ENCODE measurements around the gene SHISA9. TPM values are rescaled to one million over a fixed set of nuclear protein-coding genes. Genes with fewer than 3 reads are reported as not detected.

Gene SHISA9
- total RNA-seq, 1 experiment from 2014 or later = not detected

DNA sequence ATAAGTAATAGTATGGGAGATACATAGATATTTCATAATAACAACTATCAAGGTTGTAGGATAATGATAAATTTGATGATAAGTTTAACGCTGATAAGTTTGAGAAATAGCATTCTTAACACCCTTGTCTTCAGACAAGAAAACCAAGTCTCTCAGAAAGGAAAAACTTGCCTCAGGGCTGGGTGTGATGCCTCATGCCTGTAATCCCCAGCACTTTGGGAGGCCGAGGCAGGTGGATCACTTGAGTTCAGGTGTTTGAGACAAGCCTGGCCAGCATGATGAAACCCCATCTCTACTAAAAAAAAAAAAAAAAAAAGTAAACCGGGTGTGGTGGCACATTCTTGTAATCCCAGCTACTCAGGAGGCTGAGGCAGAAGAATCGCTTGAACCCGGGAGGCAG lies 90.7 kb downstream of the SHISA9 start:
- ChIA-PET CTCF (no interaction called here), POLR2A (no interaction called here), RAD21 (ENCODE audit: low non-redundant PET in 1 of 2, low total read pairs in 2 of 2, uncharacterized antibody in 2 of 2, unreplicated experiment in 2 of 2) (no interaction called here)
- no peak overlapping the region for H3K4me2 ChIP-seq (ENCODE audit: low read length)
- no peak overlapping the region for H3K4me3 ChIP-seq (replicated peaks in 1 of 2; ENCODE audit: low read depth in 1 of 2, low read length in 2 of 2)
- no peaks in the 10 kb centered on the region for H3K4me1 ChIP-seq (ENCODE audit: control insufficient read depth in 1 of 2, insufficient read depth in 2 of 2, low read length in 2 of 2)
- no peaks in the 10 kb centered on the region for H3K79me2 ChIP-seq (ENCODE audit: insufficient read depth, low read length)
- H3K27ac ChIP-seq (ENCODE audit: low read depth, low read length) = no peak overlapping the region
- no peaks in the 10 kb centered on the region for H3K36me3 ChIP-seq (ENCODE audit: control insufficient read depth in 1 of 2, insufficient read depth in 2 of 2, low read length in 2 of 2)
- no TSS peak for BruUV-seq (replicated peaks)
- DNase-seq (ENCODE audit: low read depth, low spot score) = no peak
- intact Hi-C loops (cut with micrococcal nuclease) = no loop called here
- ATAC-seq = no peak
- H3K27me3 ChIP-seq (ENCODE audit: insufficient read depth, low read length) = peaks cover 11% of the 10 kb centered on the region; the same call in 1 of the 2 replicates
- TF ChIP-seq CBX3 (IDR thresholded peaks at IDR 0.05; ENCODE audit: low read depth) (no peak), SIN3A (IDR thresholded peaks at IDR 0.05; ENCODE audit: low read depth) (no peak), CEBPB (IDR thresholded peaks at IDR 0.05; ENCODE audit: low read depth) (no peak)
- TF ChIP-seq, protein P1, sequence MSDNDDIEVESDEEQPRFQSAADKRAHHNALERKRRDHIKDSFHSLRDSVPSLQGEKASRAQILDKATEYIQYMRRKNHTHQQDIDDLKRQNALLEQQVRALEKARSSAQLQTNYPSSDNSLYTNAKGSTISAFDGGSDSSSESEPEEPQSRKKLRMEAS (IDR thresholded peaks at IDR 0.05) = no peak
- H4K20me1 ChIP-seq (ENCODE audit: insufficient read depth) = no peaks in the 10 kb centered on the region
- no peaks in the 10 kb centered on the region for H3K9me2 ChIP-seq (ENCODE audit: insufficient read depth)
- H2AFZ ChIP-seq (ENCODE audit: low read depth, low read length, poor library complexity, severe bottlenecking) = no peak overlapping the region
- no peak overlapping the region for H3K9ac ChIP-seq (ENCODE audit: low read length)
- H3K9me3 ChIP-seq (ENCODE audit: control insufficient read depth in 1 of 2, insufficient read depth in 1 of 2, low read depth in 1 of 2, low read length in 2 of 2) = no peaks in the 10 kb centered on the region

- RAD21 ChIA-PET (ENCODE audit: low non-redundant PET in 1 of 2, low total read pairs in 2 of 2, uncharacterized antibody in 2 of 2, unreplicated experiment in 2 of 2) = no interaction called here
- no peaks in the 10 kb centered on the region for H3K79me2 ChIP-seq (ENCODE audit: insufficient read depth, low read length)
- H3K27me3 ChIP-seq (ENCODE audit: insufficient read depth, low read length) = peaks cover 7% of the 10 kb centered on the region; the same call in 1 of the 2 replicates
- H3K4me3 ChIP-seq (replicated peaks in 1 of 2; ENCODE audit: low read depth in 1 of 2, low read length in 2 of 2) = no peak overlapping the region
- H3K4me1 ChIP-seq (ENCODE audit: control insufficient read depth in 1 of 2, insufficient read depth in 2 of 2, low read length in 2 of 2) = no peaks in the 10 kb centered on the region
- BruUV-seq (replicated peaks) = no TSS peak
- DNase-seq (ENCODE audit: low read depth, low spot score) = no peak
- intact Hi-C loops (cut with micrococcal nuclease) = no loop called here
- H3K9me2 ChIP-seq (ENCODE audit: insufficient read depth) = no peaks in the 10 kb centered on the region
- CTCF ChIA-PET = no interaction called here
- H3K9ac ChIP-seq (ENCODE audit: low read length) = no peak overlapping the region
- H3K27ac ChIP-seq (ENCODE audit: low read depth, low read length) = no peak overlapping the region
- POLR2A ChIA-PET = no interaction called here
- H3K36me3 ChIP-seq (ENCODE audit: control insufficient read depth in 1 of 2, insufficient read depth in 2 of 2, low read length in 2 of 2) = no peaks in the 10 kb centered on the region
- H3K4me2 ChIP-seq (ENCODE audit: low read length) = no peak overlapping the region
- no peak overlapping the region for H2AFZ ChIP-seq (ENCODE audit: low read depth, low read length, poor library complexity, severe bottlenecking)
- no peaks in the 10 kb centered on the region for H3K9me3 ChIP-seq (ENCODE audit: control insufficient read depth in 1 of 2, insufficient read depth in 1 of 2, low read depth in 1 of 2, low read length in 2 of 2)
- H4K20me1 ChIP-seq (ENCODE audit: insufficient read depth) = no peaks in the 10 kb centered on the region
- ATAC-seq = no peak
- TF ChIP-seq EZH2phosphoT487 (IDR thresholded peaks at IDR 0.05; ENCODE audit: borderline replicate concordance) (no peak), ELF1 (IDR thresholded peaks at IDR 0.05; ENCODE audit: borderline replicate concordance, low read depth) (no peak), TCF7L2 (IDR thresholded peaks at IDR 0.05; ENCODE audit: borderline replicate concordance, extremely low read depth, insufficient read depth, insufficient read length) (no peak), YY1 (IDR thresholded peaks at IDR 0.05; ENCODE audit: extremely low read depth, insufficient replicate concordance, low read depth, low read length) (no peak), JUND (IDR thresholded peaks at IDR 0.05) (no peak), EZH2 (IDR thresholded peaks at IDR 0.05) (no peak), EGR1 (IDR thresholded peaks at IDR 0.05; ENCODE audit: low read depth) (no peak), CTCF (IDR thresholded peaks at IDR 0.05 in 2 of 3, conservative IDR thresholded peaks at IDR 0.05 in 1 of 3; ENCODE audit: borderline replicate concordance in 1 of 3, insufficient read depth in 1 of 3, low read depth in 2 of 3, low read length in 2 of 3) (no peak), SRF (IDR thresholded peaks at IDR 0.05; ENCODE audit: low read depth) (no peak)
- TF ChIP-seq, protein P2, sequence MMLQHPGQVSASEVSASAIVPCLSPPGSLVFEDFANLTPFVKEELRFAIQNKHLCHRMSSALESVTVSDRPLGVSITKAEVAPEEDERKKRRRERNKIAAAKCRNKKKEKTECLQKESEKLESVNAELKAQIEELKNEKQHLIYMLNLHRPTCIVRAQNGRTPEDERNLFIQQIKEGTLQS (IDR thresholded peaks at IDR 0.05) = no peak
- TF ChIP-seq, protein P3, sequence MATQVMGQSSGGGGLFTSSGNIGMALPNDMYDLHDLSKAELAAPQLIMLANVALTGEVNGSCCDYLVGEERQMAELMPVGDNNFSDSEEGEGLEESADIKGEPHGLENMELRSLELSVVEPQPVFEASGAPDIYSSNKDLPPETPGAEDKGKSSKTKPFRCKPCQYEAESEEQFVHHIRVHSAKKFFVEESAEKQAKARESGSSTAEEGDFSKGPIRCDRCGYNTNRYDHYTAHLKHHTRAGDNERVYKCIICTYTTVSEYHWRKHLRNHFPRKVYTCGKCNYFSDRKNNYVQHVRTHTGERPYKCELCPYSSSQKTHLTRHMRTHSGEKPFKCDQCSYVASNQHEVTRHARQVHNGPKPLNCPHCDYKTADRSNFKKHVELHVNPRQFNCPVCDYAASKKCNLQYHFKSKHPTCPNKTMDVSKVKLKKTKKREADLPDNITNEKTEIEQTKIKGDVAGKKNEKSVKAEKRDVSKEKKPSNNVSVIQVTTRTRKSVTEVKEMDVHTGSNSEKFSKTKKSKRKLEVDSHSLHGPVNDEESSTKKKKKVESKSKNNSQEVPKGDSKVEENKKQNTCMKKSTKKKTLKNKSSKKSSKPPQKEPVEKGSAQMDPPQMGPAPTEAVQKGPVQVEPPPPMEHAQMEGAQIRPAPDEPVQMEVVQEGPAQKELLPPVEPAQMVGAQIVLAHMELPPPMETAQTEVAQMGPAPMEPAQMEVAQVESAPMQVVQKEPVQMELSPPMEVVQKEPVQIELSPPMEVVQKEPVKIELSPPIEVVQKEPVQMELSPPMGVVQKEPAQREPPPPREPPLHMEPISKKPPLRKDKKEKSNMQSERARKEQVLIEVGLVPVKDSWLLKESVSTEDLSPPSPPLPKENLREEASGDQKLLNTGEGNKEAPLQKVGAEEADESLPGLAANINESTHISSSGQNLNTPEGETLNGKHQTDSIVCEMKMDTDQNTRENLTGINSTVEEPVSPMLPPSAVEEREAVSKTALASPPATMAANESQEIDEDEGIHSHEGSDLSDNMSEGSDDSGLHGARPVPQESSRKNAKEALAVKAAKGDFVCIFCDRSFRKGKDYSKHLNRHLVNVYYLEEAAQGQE (IDR thresholded peaks at IDR 0.05; ENCODE audit: low read depth) = no peak
Observed at GRCh38 chr16:12994402-12994801, 93.0 kb downstream of the SHISA9 start.
